CD4-positive, alpha-beta T cell treated with Interleukin-4 for 4 hours (primary cell): ENCODE results near the gene FGF7.
"Not testable (repeated sequence)": the region's sequence is repeated elsewhere in the genome, so short reads cannot be mapped to it uniquely, and the experiment has no call there.

Source experiments
- DNase-seq: peaks from one replicate; pipeline ENCODE4 v3.0.0-alpha.2; 2020

Gene FGF7

DNA sequence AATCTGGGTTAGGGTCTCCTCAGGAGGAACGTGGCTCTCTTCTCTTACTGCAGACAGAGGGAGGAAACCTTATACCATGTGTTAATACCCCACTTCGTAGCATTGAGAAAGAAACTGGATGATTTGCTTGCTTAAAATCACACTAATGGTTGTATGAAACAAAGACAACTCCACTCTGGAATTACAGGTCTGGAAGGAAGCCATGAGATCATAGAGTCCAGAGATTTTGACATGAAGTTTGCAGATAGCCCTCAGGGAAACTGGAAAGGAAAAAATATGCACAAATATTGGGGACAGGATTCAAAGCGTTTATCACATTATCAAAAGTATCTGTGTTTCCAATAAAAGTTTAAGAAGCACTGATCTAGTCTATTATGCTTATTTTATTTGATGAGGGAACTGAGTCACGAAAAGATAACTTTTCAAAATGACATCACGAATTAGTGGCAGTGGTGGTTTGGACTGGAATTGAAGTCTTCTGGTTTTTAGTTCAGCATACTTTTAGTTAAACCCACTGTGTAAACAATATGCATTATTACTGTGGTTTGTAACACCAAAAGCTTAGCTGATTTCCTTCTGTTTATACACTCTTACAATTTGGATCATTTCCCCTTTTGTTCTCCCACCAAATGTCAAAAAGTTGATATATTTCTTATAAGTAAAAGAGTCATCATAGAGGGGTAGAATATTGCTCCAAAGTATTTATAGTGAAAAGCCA, 16.8 kb downstream of the FGF7 start:
- no peak for DNase-seq

DNA sequence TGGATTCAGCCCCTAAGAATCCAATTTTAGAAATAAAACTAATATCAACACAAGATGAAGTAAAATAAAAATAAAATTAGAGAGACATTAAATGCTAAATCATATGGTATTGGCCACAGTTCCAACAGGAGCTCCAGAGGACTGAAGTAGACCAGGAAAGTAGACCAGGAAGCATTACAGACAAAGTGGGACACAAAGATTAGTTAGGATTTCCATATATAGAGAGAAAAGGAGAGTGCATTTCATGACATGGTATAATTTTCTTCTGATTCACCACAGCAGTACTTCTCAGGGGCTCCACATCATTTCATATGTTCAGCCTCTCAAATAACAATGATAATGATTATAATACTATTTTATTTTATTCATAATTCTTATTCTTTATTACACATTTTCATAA, 18.3 kb downstream of the FGF7 start:
- DNase-seq = no peak

DNA sequence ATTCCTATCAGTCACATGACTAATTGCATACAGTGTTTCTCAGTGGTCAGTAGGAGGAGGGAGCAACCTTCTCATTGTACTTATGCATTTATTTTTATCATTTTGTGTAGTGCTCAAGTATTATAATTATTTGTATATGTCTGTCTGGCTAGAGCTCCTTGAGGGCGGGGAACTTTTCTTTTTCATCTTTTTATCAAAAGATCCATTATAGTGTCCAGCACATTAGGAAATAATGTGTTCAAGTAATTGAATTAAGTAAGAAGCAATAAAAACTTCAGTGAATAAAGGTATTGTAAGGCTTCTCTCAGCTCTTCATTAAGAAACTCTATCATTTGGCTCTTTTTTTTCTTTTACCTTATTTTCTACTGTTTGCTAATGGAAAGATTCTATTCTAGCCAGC, 18.8 kb downstream of the FGF7 start:
- DNase-seq = no peak

GRCh38 chr15:49452595-49452994, 29.6 kb downstream of the FGF7 start:
- no peak for DNase-seq

DNA sequence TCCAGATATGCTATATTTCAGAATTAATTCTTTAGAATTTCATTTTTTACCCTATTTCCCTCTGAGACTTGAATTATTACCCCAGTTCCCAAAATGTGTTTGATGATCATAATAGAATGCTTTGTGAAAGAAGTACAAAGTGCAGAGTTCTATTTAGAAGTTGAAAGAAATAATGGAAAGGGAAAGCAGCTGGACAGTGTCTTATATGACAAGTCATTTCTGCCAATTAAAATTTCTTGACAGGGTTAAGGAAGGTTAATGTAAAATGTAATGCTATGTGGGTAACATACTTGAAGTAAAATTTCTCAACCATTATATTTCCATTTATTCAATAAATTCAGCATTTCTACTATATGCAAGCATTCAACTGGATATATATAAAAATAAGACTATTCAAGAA, 33.1 kb downstream of the FGF7 start:
- DNase-seq = no peak

- no peak for DNase-seq
These were observed 35.1 kb downstream of the FGF7 start for GRCh38 chr15:49458145-49458544.

DNA sequence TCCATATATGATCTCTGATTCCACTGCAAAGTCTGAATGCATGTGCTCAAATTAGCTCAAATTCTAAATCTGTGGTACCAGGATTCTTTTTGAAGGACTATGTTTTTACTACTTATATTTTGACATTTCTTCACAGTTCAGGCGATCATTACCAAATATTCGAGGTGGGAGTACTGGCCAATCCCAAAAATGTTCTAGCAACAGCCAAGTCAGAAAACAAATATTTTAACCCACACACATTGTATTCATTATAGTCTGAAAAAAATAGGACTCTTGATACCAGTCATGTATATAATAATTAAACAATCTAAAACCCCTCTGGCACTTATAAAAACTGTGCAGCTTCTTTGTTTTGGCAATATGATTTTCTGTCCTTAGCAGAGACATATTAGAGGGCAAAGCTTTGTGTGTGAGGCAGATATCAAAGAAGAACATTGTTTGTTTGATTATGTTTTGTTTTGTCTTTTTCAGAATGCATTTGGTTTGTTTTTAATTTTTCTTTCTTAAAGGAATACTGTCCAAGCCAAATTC, 37.4 kb downstream of the FGF7 start:
- no peak for DNase-seq

GRCh38 chr15:49462232-49462844, 39.3 kb downstream of the FGF7 start:
- no peak for DNase-seq

- no peak for DNase-seq
These were observed 41.5 kb downstream of the FGF7 start for GRCh38 chr15:49464522-49464921.

DNA sequence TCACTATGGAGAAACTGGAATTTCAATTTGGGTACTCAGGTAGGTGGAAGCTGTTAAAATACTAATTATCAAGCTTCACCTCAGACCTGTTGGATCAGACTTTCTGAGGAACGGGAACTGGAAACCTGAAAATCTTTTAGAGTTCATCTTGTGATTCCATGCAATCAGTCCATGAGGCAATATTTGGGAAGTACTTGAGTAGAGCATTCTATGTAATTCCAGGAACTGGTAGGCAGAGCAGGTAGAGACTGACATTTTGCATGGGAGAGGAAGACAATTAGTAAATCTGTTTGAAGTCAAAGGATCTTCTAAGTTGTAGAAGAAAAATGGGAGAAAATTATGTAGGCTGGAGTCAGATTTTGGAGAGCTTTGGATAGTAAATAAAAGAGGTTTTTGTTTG, 43.1 kb downstream of the FGF7 start:
- no peak for DNase-seq

DNA sequence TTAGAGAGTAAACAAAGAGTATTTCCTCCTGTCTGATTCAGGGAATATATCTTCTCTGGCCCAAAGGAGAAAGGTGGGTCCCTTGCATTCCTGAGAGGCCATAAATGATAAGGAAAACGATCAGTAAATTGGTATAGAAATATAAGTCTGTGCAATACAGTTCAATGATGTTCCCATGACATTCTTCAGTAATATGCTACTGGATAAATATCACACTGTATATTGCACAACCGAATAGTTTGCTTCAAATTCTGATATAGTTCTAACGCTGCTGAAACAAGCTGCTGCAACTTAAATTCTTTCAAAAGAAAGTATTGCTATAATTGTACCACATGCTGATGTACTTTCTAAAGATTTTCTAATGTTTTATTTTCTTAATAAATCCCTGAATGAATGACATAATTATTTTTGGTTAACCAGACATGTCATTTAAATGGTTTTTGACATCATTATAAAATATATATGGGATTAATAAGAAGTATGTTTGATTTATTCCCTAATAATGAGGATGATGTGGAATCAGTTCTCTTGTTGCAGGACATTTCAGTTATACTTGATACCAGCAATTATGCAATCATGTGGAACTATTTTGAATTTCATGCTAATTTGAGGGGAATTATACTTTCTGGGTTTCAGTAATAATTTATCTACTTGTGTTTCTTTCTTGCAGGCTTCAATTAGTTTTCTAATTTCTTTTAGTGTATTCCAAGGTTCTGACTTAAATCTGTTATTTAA, 44.9 kb downstream of the FGF7 start:
- no peak for DNase-seq

DNA sequence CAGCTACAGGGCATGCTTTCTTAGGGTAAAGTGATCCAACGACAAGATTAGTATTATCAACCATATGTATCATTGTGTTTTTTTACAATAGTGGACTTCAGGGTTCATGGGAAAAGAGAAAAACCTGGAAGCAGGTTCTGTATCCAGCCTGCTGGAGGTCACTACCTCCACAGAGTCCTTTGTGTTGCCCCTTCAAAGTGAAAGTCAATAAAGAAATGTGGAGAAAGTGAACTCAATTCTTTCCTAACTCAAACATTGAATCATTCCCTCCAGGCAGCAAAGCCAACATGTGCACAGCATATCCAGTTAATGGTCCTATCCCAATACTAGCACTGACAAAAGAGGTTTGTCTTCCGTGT, 45.4 kb downstream of the FGF7 start:
- no peak for DNase-seq

DNA sequence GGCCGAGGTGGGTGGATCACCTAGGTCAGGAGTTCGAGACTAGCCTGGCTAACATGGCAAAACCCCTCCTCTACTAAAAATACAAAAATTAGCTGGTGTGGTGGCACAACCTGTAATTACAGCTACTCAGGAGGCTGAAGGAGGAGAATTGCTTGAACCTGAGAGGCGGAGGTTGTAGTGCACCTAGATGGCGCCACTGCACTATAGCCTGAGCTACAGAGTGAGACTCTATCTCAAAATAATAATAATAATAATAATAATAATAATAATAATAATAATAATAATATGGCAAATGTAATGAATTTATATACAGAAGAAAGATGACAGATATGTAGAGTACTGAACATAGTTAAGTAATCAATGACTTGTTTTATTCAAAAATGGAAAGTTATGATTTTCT, 48.2 kb downstream of the FGF7 start:
- not testable (repeated sequence) for DNase-seq

GRCh38 chr15:49471733-49472132, 48.7 kb downstream of the FGF7 start:
- no peak for DNase-seq

GRCh38 chr15:49472338-49472737, 49.3 kb downstream of the FGF7 start:
- DNase-seq = no peak

GRCh38 chr15:49473031-49473430, 50.0 kb downstream of the FGF7 start:
- DNase-seq = no peak

DNA sequence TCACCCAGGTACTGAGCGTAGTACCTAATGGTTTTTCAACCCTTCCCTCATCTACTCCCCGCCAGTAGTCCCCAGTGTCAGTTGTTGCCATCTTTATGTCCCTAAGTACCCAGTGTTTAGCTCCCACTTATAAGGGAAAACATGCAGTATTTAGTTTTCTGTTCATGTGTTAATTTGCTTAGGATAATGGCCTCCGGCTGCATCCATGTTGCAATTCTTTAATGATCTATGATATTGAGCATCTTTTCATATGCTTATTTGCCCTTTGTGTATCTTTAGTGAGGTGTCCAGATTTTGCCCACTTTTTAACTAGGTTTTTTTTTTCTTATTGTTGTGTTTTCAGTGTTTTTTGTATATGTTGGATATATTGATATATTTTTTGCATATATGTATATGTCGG, 55.0 kb downstream of the FGF7 start:
- DNase-seq = not testable (repeated sequence)

DNA sequence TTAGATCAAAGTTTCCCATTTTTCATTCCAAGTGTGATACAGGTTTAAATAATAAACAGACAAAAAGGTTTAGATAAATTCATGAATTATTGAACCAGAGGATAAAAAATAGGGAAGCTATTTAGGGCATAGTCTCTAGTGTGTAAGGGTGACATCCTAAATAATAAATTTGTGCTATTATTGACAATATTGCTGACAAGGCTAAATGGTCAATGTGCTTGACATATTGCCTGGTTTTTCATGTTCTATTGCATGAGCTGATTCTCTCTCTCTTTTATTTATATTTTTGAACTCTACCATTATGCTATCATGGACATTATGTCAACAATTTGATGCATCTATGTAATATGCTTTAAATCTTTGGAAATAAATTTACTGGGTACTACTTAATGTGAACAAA, 55.9 kb downstream of the FGF7 start:
- not testable (repeated sequence) for DNase-seq

- DNase-seq = not testable (repeated sequence)
These were observed 62.4 kb downstream of the FGF7 start for GRCh38 chr15:49485401-49485800.

DNA sequence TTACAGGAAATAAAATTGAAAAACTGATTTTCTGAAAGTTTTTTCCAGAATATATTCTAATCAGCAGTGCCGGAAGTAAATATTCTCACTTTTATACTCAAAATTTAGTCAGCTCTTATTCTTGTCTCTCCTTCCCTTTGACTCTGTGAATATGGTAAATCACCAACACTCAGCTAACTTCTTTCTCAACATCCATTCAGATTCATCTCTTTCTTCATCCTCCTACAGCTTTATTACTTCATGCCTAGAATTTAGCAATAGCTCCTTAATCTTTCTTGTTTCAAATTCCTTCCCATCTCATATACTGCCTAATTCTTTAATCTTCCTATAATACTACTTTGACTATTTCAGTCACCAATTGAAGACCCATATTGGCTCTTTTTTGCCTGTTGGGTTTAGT, 67.9 kb downstream of the FGF7 start:
- no peak for DNase-seq

DNA sequence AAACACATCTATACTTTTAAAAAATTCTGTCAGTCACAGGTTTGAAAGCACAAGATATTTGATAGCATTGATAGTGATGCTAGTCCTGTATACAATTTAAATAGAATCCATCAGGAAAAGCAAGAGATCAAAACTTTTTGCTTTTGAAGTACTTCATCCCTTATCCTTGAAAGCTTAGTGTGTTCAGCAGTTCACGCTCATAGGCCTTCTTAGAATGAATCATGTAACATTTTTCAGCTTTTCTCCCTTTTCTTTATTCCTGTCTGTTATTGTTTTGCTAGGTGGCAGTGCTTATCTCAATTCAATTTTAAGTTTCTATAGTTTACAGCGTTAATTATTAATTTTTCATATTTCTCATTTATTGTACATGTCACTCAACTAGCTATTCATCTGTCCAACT, 69.1 kb downstream of the FGF7 start:
- no peak for DNase-seq

GRCh38 chr15:49492830-49493229, 69.8 kb downstream of the FGF7 start:
- DNase-seq = no peak

DNA sequence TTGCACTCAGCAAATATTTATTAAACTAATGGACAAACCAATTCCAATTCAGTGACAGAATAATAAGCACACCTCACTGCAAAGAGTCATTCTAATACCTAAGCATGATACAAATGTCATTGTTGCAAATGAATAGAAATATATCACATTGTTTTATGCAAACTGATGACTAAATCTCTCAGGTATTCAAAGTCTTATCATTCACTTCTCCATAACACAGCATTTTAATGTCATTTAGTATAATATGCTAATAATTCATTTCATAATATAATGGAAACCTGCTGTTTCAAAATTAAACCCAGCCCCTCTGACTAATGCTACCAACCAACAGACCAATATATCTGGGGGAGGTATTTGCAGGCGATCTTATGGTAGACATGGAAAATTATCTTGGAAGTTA, 71.8 kb downstream of the FGF7 start:
- no peak for DNase-seq
